COR-L47 (cell line): ENCODE measurements around the gene NPIPB8.
"Not testable (repeated sequence)": the region's sequence is repeated elsewhere in the genome, so short reads cannot be mapped to it uniquely, and the experiment has no call there.

Experiments
- DNase-seq: peaks from one replicate; lab custom pipeline; 2025; lab: John Stamatoyannopoulos, UW

The NPIPB8 gene

DNA sequence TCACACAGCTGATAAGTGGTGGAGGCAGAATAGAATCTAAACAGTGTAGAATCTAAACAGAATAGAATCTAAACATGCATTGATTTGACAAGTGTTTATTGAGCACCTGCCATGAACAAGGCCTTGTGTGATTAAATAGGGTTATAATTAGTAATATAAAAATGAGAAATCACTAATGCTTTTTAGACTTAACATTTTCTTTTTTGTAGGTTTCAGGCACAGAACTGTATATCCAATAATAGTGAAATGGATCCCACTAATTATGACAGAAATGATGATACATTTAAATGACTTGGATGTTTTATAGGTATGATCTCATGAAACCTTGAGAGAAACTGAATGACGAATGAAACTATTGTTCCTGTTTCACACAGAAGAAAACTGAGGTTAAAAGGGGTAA, at the start of gene NPIPB8:
Gene NPIPB8, plus strand, starts transcription at position 301 of the 400 bp plus-strand sequence. CDS start 296 bp downstream, outside the sequence.
- not testable (repeated sequence) for DNase-seq

DNA sequence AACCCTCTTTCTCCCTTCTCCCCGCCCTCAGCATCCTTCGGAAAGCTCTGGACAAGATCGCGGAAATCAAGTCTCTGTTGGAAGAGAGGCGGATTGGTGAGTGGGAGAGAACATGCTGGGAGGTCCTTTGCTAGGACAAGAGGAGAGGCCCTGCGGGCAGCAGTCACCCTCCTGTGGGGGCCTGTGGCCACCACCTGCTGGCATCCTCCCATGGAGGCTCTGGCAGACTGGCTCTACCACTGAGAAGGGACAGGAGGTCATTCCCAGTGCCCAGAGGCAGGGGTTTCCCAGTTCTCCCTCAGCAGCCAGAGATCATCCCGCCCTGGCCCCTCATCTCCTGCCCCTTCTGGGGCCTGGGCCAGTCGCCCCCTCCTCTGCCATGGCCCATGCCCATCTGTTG, 48.8 kb upstream of the NPIPB8 start:
- no peak for DNase-seq

- DNase-seq, result no peak
Observed at GRCh38 chr16:28589930-28590329, 47.9 kb upstream of the NPIPB8 start.

DNA sequence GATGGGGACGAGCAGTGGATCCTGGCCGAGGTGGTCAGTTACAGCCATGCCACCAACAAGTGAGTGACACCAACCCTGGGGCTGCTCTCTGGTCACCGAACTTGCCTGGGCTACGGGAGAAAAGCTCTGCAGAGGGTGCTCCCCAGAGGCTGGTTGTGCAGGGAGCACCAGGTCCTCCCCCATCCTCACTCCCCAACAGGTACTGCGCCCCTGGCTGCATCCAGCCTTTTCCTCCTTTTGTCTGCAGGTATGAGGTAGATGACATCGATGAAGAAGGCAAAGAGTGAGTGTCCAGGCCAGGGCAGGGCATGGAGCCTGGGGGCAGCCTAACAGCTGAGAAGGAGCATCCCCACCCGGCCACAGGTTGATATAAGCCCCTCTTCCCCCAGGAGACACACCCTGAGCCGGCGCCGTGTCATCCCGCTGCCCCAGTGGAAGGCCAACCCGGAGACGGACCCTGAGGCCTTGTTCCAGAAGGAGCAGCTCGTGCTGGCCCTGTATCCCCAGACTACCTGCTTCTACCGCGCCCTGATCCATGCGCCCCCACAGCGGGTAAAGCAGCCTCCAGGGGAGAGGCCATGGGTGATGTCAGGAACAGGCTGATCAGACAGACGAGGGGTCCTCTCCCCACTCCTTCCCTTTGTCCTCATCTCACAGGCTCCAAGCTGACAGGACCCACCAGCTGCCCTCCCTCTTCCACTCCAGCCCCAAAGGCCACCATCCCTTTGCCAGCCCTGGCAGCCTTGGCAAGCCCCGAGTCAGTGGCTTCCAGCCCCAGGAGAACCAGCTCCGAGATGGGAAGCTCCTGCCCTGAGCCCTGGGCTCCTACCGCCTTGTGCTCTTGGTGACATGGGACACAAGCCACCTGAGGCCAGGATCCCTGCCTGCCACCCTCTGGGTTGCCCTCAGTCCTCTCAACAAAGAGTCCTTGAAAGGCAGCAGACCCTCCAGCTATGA, 47.2 kb upstream of the NPIPB8 start:
- no peak for DNase-seq

DNA sequence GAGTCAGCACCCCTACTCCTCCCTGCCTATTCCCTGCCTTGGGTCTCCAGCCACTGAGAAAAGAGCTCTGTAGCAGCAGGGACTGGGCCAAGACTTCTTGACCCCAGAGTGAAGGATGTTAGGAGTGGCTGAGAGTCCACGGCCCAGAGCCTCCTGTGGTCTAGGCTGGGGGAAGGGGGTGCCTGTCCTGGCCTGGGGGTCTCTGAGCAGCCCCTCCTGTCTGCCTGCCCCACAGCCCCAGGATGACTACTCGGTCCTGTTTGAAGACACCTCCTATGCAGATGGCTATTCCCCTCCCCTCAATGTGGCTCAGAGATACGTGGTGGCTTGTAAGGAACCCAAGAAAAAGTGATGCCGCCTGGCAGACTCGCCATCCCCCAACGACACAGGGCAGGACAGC, 46.5 kb upstream of the NPIPB8 start:
- DNase-seq, result no peak

- no peak for DNase-seq
Observed at GRCh38 chr16:28592511-28592910, 45.4 kb upstream of the NPIPB8 start.

- DNase-seq, result no peak
Observed at GRCh38 chr16:28592979-28593553, 44.8 kb upstream of the NPIPB8 start.

GRCh38 chr16:28595451-28595850, 42.4 kb upstream of the NPIPB8 start:
- DNase-seq, result not testable (repeated sequence)

DNA sequence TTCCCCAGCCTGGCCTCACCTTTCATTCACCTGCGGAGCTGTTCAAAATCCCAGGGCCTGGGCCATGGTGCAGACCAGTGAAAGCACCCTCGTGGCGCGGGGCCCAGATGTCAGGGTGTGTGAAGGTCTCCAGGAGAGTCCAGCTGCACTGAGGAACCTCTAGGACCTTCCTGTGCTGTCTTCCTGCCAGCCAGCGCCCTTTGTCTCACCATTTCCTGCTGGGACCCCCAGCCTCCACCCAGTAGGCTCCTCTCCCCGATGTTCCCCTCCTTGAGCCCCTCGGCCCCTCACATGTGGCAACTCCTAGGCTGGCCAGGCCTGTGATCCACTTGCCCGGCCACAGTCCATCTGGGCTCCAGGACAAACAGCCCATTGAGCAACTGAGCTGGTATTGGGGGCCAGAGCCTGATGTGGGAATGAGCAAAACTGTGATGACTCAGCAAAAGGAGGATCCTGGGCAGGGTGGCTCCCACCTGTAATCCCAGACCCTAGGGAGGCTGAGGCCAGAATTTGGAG, 41.7 kb upstream of the NPIPB8 start:
- DNase-seq, result no peak

- DNase-seq, result no peak
Observed at GRCh38 chr16:28596840-28597691, 40.8 kb upstream of the NPIPB8 start, which contains the start of gene SULT1A2. TSS of gene SULT1A2 (minus strand) at chr16:28597050. CDS start at chr16:28595930, 1,120 bp downstream.

DNA sequence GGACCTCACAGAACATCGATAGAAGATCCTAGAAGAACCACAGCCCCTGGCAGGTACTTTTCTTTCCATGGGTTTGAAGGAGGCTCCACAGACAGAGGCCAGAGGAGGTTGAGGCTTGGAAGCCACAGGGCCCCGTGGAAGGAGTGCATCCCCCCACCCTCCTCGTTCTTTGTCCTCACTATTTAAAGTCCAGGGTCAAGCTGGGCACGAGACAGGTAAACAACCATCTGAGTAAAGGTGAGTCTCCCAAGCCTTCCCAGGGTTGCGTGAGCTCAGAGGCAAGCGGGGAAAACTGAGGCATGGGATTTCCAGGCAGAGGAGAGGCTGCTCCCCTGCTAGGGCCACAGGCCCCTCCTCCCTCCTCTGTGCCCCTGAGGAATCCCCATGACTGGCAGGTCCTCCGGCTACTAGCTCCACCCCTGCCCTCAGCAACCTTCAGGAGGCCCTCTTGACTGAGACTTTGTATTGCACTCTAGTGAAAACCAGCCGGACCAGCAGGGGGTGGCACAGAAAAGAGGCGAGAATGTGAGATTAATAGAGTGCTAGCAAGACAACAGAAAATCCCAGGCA, 40.1 kb upstream of the NPIPB8 start:
- DNase-seq, result no peak

DNA sequence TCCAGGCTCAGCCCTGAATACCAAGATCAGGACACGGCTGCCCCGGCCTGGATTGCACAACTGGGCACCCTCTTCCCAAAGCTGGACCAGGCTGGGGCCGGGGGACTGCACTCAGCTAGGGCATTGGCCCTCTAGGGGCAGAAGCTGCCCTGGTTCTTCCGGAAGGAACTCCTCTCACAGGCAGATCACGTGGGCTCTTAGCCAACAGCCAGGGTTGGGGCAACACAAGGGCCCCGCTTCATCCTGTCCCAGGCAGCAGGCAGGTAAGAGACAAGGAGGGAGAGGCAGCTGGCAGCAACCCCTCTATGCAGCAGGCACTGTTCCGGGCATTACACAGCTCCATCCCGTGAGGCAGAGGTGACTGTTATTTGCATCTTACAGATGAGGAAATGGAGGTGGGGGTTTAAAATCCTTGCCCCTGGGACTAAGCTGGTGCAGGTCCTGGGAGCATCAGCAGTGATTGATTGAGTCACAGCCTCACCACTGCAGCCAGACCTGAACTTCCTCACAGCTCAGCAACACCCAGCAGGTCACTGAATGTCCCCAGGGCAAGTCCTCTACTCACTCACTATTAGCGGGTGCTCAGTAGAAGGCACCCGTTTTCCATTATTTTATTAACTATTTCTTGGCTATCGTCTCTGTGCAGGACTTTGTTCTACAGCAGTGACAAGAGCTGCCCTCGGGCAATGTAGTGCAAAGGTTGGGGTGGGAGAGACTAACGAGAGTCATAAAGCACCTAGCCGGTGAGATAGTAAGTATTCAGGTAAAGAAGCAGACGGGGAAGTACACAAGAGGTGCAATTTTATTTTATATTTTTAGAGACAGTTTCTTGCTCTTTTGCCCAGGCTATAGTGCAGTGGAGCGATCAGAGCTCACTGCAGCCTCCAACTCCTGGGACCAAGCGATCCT, 38.2 kb upstream of the NPIPB8 start:
- not testable (repeated sequence) for DNase-seq

DNA sequence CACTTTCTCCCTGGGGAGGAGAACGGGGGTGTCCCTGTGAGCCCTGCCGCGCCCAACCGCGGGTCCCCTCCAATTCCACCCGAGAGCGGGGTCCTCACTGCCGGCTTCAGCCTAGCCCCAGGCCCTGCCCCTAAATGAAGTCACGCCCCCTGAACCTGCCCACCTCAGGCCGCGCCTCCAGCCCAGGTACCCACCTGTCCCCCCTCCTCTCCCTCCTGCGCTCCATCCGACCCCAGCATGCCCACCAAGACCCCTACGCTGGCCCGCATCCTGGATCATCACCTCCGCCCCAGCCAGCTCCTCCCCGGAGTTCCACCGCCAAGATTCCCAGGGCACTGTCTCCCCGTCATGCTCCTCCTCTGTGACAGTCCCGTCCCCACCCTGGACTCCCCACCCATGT, 36.9 kb upstream of the NPIPB8 start:
- not testable (repeated sequence) for DNase-seq

DNA sequence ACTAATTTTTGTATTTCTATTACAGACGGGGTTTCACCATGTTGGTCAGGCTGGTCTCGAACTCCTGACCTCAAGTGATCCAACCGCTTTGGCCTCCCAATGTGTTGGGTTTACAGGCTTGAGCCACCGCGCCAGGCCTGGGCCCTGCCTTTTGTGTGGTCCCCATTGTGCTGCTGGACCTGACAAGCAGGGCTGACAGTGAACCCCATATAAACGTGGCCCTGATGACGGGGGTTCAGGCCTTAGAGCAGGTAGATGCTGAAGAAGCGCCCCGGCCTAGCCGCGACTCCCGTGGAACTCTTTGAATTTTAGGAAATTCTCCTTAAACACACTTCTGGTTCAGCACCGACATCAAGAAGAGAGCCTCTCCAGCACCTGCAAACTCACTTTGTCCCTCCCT, 36.3 kb upstream of the NPIPB8 start:
- DNase-seq, result not testable (repeated sequence)

- not testable (repeated sequence) for DNase-seq
Observed at GRCh38 chr16:28602062-28602461, 35.8 kb upstream of the NPIPB8 start.

GRCh38 chr16:28602529-28602928, 35.3 kb upstream of the NPIPB8 start:
- DNase-seq, result no peak

DNA sequence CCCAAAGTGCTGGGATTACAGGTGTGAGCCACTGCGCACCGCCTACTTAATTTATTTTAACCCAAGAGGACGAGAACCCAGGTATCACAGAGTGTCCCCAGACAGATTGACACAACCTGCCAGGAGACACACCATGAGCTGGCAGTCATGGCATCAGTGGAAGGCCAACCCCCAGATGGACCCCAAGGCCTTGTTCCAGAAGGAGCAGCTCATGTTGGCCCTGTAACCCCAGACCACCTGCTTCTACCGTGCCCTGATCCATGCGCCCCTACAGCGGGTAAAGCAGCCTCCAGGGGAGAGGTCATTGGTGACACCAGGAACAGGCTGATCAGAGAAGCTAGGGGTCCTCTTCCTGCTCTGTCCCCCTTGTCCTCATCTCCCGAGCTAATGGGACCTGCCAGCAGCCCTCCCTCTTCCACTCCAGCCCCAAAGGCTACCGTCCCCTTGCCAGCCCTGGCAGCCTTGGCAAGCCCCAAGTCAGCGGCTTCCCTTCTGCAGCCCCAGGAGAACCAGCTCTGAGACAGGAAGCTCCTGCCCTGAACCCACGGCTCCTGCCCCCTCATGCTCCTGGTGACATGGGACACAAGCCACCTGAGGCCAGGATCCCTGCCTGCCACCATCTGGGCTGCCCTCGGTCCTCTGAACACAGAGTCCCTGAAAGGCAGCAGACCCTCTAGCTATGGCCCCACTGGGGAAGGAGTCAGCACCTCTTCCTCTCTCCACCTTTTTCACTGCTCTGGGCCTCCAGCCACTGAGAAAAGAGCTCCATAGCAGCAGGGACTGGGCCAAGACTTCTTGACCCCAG, 34.3 kb upstream of the NPIPB8 start:
- DNase-seq, result no peak

- no peak for DNase-seq
Observed at GRCh38 chr16:28604186-28604565, 33.7 kb upstream of the NPIPB8 start.

- no peak for DNase-seq
Observed at GRCh38 chr16:28606291-28607115, 31.4 kb upstream of the NPIPB8 start.
